Ramos (cell line): ENCODE measurements around the gene ARMH2.
"Not testable (repeated sequence)": the region's sequence is repeated elsewhere in the genome, so short reads cannot be mapped to it uniquely, and the experiment has no call there.

Source experiments
- in situ Hi-C: fragments of 300-500 bp; cut with MboI; formaldehyde crosslinking; loops from one replicate; pipeline ENCODE4 v1.14.3; 2022; ENCODE audit warnings: low sequenced_read_pairs; ENCODE audit not compliant: unreplicated experiment

Gene ARMH2

GRCh38 chr6:24766680-24767462 lies 31.8 kb downstream of the ARMH2 start:
- in situ Hi-C loops = loop anchor here (10.0 kb wide), 1 partner anchor 182 kb away; no protein-coding TSS in a partner anchor

DNA sequence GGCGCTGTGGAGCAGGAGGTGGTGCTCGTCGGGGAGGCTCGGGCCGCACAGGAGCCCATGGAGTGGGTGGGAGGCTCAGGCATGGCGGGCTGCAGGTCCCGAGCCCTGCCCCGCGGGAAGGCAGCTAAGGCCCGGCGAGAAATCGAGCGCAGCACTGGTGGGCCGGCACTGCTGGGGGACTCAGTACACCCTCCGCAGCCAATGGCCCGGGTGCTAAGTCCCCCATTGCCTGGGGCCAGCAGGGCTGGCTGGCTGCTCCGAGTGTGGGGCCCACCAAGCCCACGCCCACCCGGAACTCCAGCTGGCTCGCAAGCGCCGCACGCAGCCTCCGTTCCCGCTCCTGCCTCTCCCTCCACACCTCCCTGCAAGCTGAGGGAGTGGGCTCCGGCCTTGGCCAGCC lies 32.7 kb downstream of the ARMH2 start:
- in situ Hi-C loops = loop anchor here (10.0 kb wide), 1 partner anchor 181 kb away; no protein-coding TSS in a partner anchor

- in situ Hi-C loops = loop anchor here (10.0 kb wide), 1 partner anchor 180 kb away; no protein-coding TSS in a partner anchor
These were observed 33.6 kb downstream of the ARMH2 start for GRCh38 chr6:24764833-24765828.

DNA sequence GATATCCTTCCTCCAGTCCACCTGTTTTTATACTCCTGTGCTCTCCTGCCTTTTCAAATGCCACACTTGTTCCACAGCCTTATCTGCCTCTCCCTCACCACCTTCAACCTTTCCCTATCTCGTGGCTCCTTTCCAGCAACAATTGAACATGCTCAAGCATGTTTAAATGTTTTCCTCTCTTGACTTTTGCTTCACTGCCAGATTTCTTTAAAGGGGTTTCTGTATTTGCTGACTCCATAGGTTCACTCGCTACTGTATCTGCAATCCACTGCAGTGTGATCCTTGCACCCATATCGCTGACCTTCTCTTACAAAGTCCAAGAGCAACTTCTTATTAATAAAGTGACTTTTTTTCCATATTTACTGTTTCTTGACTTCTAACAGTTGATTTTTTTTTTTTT lies 35.1 kb downstream of the ARMH2 start:
- in situ Hi-C loops = loop anchor here (10.0 kb wide), 1 partner anchor 179 kb away; no protein-coding TSS in a partner anchor

DNA sequence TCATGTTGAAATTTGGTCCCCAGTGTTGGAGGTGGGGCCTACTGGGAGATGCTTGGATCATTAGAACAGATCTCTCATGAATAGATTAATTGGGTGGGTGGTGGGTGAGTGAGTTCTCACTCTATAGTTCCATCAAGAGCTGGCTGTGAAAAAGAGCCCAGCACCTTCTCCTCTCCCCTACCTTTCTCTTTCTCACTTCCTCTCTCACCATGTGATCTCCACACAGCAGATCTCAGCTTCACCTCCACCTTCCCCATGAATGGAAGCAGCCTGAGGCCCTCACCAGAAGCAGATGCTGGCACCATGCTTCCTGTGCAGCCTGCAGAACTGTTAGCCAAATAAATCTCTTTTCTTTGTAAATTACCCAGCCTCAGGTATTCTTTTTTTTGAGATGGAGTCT lies 36.9 kb downstream of the ARMH2 start:
- in situ Hi-C loops = loop anchor here (10.0 kb wide), 1 partner anchor 177 kb away; no protein-coding TSS in a partner anchor

DNA sequence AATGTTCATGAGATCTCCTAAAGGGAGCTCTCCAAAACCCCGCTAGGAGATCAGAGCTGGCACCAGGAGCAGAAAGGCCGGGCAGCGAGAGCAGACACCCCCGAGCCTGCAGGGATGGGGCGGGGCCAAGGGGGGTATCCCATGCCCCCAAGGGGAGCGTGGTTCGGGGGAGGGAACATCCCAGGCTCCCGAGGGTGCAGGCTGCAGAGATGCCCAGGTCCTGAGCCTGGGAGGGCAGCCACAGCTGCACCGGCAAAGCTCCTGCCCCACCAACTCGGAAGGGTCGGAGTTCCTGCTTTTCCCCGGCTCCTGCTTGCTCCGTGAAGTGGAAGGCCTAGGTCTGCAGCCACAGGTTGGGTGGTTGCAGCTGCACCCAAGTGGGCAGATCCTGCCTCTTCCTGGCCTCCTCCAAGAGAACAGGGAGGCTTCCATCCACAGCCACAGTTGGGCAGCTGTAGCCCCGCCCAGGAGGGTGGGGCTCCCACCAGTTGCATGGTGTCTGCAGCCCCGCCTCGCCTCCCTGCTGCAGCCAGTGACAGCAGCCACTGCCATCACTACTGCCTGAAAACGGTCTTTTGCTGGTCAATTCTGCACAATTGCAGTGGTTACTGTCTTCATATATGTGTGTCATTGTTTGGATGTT lies 37.4 kb downstream of the ARMH2 start:
- in situ Hi-C loops = loop anchor here (10.0 kb wide), 1 partner anchor 177 kb away; no protein-coding TSS in a partner anchor

- in situ Hi-C loops = loop anchor here (10.0 kb wide), 1 partner anchor 175 kb away; no protein-coding TSS in a partner anchor
These were observed 38.5 kb downstream of the ARMH2 start for GRCh38 chr6:24760210-24760609.

GRCh38 chr6:24759718-24760117 lies 39.0 kb downstream of the ARMH2 start:
- in situ Hi-C loops = loop anchor here (10.0 kb wide), 1 partner anchor 175 kb away; no protein-coding TSS in a partner anchor

- in situ Hi-C loops = no loop called here
These were observed 41.1 kb downstream of the ARMH2 start for GRCh38 chr6:24757611-24758010.

GRCh38 chr6:24755279-24755678 lies 43.4 kb downstream of the ARMH2 start:
- in situ Hi-C loops = no loop called here

GRCh38 chr6:24754378-24754777 lies 44.3 kb downstream of the ARMH2 start:
- in situ Hi-C loops = not testable (repeated sequence)

DNA sequence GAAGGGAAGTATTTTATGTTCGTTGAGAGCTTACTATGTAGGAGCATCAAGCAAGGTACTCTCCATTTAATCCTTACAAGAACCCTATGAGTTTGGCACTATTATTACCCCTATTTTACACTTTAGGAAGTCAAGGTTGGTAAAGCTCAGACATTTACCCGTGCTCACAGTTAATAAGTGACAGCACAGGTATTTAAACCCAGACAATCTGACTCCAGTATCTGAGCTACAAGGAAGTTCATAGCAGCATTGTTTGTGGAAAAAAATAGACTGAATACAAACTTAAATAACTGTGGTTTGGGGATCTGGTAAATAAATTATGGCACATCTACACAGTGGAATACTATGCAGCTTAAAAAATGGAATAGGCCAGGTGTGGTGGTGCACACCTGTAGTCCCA lies 45.2 kb downstream of the ARMH2 start:
- in situ Hi-C loops = no loop called here

DNA sequence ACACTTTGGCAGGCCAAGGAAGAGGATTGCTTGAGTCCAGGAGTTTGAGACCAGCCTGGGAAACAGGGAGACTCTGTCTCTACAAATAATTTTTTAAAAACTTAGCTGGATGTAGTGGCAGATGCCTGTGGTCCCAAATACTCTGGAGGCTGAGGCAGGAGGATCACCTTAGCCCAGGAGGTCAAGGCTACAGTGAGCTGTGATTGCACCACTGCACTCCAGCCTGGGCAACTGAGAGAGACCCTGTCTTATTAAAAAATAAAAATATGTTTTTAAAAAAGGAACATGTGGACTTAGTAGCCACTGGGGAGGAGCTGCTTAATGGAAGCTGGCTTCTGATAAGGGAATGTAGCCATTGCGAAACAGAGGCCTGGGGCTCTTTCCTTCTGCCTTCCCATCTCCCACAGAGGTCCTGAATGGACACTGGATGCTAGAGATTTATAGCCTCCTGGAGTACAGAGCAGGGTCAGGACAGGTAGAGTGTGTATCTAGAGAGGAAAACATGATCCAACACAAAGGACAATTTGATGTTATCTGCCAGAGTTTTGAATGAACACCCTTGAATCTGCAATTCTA lies 45.7 kb downstream of the ARMH2 start:
- in situ Hi-C loops = no loop called here

GRCh38 chr6:24752503-24752902 lies 46.2 kb downstream of the ARMH2 start:
- in situ Hi-C loops = no loop called here

DNA sequence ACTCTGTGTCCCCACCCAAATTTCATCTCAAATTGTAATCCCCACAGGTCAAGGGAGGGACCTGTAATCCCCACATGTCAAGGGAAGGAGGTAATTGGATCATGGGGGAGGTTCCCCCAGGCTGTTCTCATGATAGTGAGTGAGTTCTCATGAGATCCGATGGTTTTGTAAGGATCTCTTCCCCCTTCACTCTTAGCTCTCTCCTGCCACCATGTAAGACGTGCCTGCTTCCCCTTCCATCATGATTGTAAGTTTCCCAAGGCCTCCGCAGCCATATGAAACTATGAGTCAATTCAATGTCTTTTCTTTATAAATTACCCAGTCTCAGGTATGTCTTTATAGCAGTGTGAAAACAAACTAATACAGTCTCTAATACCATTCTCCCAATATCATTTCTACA lies 47.8 kb downstream of the ARMH2 start:
- in situ Hi-C loops = not testable (repeated sequence)

GRCh38 chr6:24749297-24749696 lies 49.4 kb downstream of the ARMH2 start:
- in situ Hi-C loops = no loop called here
